ENCODE results near the gene SLC9A7. TPM values are rescaled to one million over a fixed set of nuclear protein-coding genes. Genes with fewer than 3 reads are reported as not detected.

The SLC9A7 gene
- total RNA-seq, 1 donor from 2014 or later, result 7.9 TPM

- H3K27ac ChIP-seq, result no peak overlapping the region
- DNase-seq (no peak), ATAC-seq (no peak)
- TF ChIP-seq CTCF (IDR thresholded peaks at IDR 0.05), result no peak
- H3K4me1 ChIP-seq, result no peaks in the 10 kb centered on the region
- no peak overlapping the region for H3K4me3 ChIP-seq
- intact Hi-C loops (cut with DNase I), result no loop called here
- H3K9me3 ChIP-seq, result no peaks in the 10 kb centered on the region
- H3K36me3 ChIP-seq, result no peaks in the 10 kb centered on the region
- no peaks in the 10 kb centered on the region for H3K27me3 ChIP-seq (ENCODE audit: low read depth)
Observed at GRCh38 chrX:46617906-46618305, 141.0 kb downstream of the SLC9A7 start.

GRCh38 chrX:46611658-46612362 lies 147.1 kb downstream of the SLC9A7 start:
- ATAC-seq, result no peak
- intact Hi-C loops (cut with DNase I), result no loop called here

GRCh38 chrX:46610070-46610658 lies 148.8 kb downstream of the SLC9A7 start:
- Histone ChIP-seq H3K4me1 (no peaks in the 10 kb centered on the region), H3K9me3 (no peaks in the 10 kb centered on the region), H3K4me3 (no peak overlapping the region), H3K36me3 (no peaks in the 10 kb centered on the region), H3K27me3 (ENCODE audit: low read depth) (no peaks in the 10 kb centered on the region), H3K27ac (no peak overlapping the region)
- DNase-seq, result no peak
- TF ChIP-seq CTCF (IDR thresholded peaks at IDR 0.05), result no peak
- no peak for ATAC-seq
- intact Hi-C loops (cut with DNase I), result no loop called here

More at GRCh38 chrX:46611658-46612362, 147.1 kb downstream of the SLC9A7 start:
- H3K27me3 ChIP-seq (ENCODE audit: low read depth), result no peaks in the 10 kb centered on the region
- H3K4me1 ChIP-seq, result no peaks in the 10 kb centered on the region
- no peaks in the 10 kb centered on the region for H3K9me3 ChIP-seq
- H3K27ac ChIP-seq, result no peak overlapping the region
- no peak overlapping the region for H3K4me3 ChIP-seq
- no peak for TF ChIP-seq CTCF (IDR thresholded peaks at IDR 0.05)
- DNase-seq, result no peak
- H3K36me3 ChIP-seq, result no peaks in the 10 kb centered on the region

- Histone ChIP-seq H3K9me3 (no peaks in the 10 kb centered on the region), H3K27me3 (ENCODE audit: low read depth) (no peaks in the 10 kb centered on the region), H3K27ac (no peak overlapping the region), H3K4me1 (no peaks in the 10 kb centered on the region), H3K36me3 (no peaks in the 10 kb centered on the region), H3K4me3 (no peak overlapping the region)
- no peak for DNase-seq
- TF ChIP-seq CTCF (IDR thresholded peaks at IDR 0.05), result no peak
- intact Hi-C loops (cut with DNase I), result no loop called here
- ATAC-seq, result no peak
Observed at GRCh38 chrX:46607916-46608315, 151.0 kb downstream of the SLC9A7 start.

- intact Hi-C loops (cut with DNase I), result no loop called here
- Histone ChIP-seq H3K4me3 (no peak overlapping the region), H3K4me1 (no peaks in the 10 kb centered on the region), H3K27me3 (ENCODE audit: low read depth) (no peaks in the 10 kb centered on the region), H3K36me3 (no peaks in the 10 kb centered on the region), H3K27ac (no peak overlapping the region), H3K9me3 (no peaks in the 10 kb centered on the region)
- ATAC-seq (no peak), DNase-seq (no peak)
- no peak for TF ChIP-seq CTCF (IDR thresholded peaks at IDR 0.05)
Observed at GRCh38 chrX:46602468-46603102, 156.3 kb downstream of the SLC9A7 start.
